Stimulated activated CD8-positive, alpha-beta memory T cell treated with anti-CD3 and anti-CD28 coated beads, Interleukin-12 subunit alpha, Interleukin-12 subunit beta, amount 100 ng/mL, for 24 hours (primary cell): ENCODE measurements around the gene MLC1.

ENCODE experiments used
- DNase-seq: peaks from one replicate; pipeline ENCODE4 v3.0.0-alpha.2; 2020; ENCODE audit errors: extremely low read depth

Gene MLC1

GRCh38 chr22:50035976-50036724 lies 49.1 kb downstream of the MLC1 start:
- DNase-seq: no peak

DNA sequence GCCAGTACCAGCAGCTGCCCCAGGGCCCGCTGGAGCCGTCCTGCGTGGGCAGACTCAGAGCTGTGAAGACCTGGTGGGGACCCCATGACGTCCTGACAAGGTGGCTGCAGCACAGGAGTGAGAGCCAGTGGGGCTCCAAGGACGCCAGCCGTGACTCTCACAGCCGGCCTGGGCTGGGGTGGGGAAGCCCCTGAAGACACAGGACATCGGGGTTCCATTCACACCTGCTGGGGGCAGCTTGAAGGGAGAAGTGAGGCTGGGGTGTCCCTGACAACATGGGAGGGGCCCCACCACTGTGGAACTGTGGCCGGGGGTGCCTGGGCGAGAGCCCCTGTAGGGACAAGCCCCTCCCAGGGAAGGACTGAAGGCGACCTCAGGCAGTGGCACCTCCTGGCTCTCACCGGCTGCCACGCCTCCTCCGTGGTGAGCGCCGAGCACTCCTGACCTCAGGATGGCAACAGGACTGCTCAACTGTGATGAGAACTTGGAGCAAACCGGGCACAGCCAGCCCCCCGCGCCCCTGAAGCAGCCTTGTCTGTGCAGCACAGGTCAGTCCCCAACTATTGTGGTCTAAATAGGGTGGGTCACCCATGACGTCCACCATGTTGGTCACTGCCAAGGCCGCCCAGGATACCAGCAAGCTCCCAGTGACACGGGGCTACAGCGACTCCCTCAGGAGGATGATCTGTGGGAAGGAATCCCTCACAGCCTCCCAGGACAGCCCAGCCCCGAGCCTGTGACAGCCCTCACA lies 49.9 kb downstream of the MLC1 start:
- DNase-seq: no peak

DNA sequence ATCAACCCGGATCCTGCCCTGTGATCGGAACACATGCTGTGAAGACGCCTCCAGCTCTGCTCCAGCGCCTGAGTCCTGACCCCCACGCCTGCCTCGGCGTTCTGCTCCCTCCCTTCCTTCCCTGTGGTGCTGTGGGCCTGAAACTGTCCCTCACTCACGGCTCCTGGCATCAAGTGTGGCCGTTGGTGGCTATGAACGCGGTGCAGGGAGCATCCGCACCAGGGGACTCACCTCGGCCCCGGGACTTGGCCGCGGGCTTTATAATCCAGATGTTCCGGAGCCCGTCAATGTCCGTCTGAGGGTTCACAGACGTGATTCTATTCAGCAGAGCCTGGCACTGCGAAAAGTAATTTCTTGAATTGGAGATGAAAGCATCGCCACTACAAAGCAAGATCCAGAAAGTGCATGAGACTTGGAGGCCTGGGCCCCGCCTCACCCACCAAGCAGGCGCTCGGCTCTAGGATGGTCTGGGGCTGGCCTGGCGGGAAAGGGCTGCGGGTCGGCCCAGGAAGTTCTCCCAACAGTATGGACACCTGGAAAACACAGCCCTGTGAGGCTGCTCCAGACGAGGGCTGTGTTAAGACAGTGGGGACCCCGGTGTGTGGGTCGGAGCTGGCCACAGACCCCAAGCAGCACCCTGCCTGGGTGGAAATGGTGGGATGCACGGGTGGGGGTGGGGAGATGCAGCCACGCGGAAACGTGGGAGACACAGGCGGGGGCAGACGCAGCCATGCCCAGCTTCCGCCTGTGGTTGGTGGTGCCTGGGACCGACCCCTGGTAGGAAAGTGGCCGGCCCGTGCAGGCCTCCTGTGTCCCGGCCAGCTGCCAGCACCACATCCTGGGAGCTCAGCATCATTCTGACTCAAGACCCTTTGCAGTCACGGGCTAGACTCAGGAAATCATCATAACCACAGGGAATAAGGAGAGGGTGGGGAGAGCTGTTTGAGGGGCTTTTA lies 50.8 kb downstream of the MLC1 start:
- no peak for DNase-seq

DNA sequence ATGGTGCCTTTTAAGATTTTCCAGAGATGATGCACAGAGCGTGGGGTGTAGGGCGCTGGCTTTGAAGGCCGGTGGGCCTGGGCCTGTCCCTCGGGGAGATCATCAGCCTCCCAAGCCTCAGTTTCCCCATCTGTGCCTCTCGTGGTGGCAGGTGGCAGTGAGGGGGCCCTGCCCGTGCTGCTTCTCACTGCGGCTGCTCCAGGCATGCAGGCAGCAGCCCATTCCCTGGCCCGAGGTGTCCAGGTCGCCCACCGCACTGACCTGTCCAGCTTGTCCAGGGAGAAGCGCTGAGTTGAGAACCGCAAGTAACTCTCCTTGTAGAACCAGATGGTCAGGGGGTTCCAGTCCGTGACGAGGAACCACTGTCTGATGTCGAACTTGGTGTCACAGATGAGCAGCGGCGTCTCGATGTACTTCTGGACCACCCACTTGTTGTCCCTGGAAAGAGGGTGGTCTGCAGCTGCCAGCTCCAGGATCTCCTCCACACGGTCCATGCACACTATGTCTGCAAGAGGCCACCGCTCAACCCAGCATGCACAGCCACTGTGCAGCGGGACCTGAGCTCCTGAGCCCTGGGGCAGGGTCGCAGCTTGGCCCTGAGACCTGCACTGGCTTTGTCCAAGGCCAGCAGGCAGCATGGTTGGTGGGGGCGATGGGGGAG lies 52.2 kb downstream of the MLC1 start:
- DNase-seq: no peak

DNA sequence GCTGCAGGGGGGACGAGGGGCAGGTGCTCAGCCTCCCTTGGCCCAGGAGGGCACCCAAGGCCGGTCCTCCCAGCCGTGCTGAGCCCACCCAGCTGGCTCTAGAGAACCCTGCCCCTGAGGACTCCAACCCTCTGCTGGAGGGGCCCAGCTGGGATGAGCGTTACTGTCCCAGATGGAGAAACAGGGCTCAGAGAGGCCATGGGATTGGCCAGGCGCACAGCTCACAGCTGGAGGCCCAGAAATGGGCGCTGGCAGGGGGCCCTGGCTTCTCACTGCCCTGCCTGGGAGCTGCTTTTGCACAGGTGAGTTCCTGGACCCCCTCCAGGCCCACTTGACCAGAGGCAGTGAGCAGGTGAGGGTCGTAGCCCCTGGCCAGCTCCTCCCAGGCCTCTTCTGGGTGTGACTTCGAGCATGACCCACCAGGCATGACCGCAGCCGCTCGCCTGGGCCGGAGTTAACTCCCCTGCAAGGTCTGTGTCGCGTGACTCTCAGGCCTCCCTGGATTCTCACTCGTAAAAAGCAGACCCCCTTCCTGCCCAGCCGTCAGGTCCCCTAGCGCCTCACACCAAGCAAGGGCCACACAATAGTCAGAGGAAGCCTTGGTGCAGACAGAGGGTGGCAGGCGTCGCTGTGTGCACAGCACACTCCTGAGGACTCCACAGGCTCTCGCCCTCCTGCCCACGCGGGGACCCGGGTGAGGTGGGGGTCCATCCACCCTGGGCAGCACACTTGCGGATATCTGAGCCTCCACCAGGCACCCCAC lies 52.9 kb downstream of the MLC1 start:
- no peak for DNase-seq

DNA sequence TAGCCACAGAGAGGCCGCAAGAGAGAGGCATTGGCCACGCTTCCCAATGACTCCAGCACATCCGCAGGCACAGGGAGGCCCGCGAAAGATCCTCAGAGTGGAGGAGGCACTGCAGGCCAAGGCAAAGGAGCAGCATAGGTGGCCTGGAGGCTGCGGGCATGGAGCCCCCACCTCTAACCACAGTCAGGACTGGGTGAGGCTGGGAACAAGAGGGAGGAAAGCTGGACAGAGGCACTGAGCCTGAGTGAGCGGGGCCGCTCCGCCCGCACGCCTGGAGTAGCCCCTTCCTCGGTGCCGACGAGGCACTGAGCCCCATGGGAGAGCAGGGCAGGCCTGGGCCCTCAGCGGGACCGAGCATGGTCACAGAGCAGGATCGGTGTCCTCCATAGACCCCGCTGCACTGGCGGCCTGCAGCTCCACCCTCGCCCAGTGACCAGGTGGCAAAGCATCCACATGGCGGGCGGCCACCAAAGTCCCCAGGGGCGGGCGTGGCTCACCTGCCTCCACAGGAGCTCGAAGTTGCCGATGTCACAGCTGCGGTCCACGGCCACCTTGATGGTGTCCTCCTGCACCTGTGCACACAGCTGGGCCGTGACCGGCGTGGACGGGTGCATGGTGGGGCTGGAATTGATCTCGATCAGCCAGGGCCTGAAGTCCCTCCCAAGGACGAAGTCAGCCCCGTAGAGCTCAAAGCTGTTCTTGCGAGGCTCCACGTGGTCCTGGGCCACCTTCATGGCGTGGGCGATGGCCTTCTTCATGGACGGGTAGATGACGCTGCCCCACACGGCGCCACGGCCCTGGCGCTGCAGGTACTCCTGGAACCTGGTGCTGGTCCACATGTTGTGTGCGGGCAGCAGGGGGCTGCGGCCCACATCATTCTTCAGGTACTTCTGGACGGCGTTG lies 53.8 kb downstream of the MLC1 start:
- DNase-seq: no peak

GRCh38 chr22:50030297-50031188 lies 54.7 kb downstream of the MLC1 start:
- DNase-seq: peak; percentile 58

DNA sequence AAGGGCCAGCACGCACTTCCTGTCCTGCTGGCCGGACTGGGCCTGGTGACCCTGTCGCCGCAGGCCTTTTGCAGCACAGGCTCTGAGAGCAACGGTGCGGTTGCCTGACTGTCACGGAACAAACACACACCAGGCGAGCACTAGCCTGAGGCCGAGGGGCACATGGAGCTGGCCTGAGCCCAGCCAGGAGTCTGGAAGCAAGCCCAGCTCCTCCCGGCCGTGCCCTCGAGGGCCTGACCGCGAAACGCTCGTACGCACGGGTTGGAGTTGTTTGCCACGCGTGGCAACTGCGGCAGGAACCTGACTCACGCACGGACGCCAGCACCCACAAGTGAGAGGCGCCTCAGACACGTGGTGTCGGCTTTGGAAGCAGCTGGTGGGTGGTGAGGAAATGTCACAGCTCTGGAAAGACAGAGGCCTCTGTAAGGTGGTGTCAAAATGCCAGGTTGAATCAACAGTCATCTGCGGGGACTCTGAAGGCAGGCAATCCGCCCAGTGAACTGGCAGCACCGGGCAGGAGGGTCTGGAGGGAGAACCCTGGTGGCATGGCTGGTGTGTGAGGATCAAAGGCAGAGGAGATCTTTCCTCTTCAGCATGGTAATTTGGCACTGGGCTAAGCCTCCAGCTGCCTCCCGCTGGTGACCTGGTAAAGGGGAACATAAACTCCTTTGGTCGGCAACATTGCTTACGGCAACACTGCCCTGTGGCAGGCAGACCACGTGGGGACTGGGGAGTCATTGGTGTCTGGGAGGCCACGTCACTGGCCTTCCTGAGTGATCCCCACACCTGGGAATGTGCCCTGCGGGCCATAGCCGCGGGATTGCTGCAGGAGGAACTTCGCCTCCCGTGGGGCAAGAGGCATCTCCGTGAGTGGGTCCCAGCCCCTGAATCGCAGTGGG lies 57.3 kb downstream of the MLC1 start:
- no peak for DNase-seq

DNA sequence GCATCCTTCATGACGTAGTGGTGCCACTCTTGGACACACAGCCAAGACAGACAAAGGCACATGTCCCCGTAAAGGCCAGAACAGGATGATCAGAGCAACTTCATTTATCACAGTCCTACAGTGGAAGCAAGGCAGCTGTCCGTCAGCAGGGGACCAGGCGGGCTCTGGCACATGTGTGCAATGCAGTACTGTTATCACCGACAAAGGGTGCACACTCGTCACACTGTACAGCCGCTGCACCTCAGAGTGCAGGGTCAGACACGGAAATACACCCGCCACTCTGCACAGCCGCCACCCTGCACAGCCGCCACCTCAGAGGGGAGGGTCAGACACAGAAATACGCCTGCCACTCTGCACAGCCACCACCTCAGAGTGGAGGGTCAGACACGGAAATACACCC lies 59.2 kb downstream of the MLC1 start:
- DNase-seq: no peak

DNA sequence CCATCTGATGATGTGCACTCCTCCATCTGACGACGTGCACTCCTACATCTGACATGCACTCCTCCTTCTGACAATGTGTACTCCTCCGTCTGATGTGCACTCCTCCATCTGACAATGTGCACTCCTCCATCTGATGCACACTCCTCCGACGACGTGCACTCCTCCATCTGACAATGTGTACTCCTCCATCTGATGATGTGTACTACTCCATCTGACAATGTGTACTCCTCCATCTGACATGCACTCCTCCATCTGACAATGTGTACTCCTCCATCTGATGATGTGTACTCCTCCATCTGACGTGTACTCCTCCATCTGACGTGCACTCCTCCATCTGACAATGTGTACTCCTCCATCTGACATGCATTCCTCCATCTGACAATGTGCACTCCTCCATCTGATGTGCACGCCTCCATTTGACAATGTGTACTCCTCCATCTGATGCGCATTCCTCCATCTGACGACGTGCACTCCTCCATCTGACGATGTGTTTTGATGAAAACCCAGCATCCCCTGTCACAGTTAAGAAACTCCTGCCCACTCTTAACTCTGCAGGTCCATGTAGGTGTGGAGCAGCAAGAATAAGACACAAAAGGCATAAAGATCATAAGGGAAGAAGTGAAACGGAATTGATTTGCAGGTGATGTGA lies 62.9 kb downstream of the MLC1 start:
- DNase-seq: no peak

DNA sequence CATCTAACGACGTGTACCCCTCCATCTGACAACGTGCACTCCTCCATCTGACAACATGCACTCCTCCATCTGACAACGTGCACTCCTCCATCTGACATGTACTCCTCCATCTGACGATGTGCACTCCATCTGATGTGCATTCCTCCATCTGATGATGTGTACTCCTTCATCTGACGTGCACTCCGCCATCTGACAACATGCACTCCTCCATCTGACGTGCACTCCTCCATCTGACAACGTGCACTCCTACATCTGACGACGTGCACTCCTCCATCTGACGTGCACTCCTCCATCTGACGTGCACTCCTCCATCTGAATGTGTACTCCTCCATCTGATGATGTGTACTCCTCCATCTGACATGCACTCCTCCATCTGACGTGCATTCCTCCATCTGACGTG lies 64.6 kb downstream of the MLC1 start:
- DNase-seq: no peak

- no peak for DNase-seq
Observed at GRCh38 chr22:50019316-50019715, 65.9 kb downstream of the MLC1 start.

DNA sequence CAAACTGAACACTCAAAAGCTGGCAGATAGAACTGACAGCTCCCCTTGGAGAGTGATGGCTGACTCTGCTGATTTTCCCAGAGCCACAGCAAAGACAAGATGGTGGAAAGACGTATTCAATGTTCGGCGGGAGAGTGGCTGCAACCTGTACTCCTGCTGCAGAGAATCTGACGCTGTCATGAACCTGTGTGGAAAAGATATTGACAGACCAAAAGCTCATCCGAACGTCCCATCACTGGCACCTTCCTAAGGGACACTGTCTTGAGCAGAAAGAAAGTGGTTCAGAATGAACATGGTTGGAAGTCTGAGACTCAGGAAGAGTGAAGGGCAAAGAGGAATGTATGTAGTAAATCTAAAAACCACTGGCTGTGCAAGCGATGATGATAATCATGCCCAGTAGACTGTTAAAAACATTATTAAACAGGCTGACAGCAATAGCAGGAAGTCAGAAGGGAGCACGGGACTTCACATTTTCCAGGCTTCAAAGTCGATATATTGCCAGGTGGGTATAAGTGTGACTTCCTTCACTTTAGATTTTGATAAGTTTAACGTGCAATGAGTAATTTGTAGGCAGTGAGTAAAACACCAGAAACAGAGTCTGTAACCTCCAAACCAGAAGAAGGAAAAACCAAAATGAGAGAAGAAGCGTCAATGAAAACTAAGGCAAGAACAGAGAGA lies 66.5 kb downstream of the MLC1 start:
- no peak for DNase-seq

GRCh38 chr22:50017701-50018224 lies 67.5 kb downstream of the MLC1 start:
- DNase-seq: no peak

DNA sequence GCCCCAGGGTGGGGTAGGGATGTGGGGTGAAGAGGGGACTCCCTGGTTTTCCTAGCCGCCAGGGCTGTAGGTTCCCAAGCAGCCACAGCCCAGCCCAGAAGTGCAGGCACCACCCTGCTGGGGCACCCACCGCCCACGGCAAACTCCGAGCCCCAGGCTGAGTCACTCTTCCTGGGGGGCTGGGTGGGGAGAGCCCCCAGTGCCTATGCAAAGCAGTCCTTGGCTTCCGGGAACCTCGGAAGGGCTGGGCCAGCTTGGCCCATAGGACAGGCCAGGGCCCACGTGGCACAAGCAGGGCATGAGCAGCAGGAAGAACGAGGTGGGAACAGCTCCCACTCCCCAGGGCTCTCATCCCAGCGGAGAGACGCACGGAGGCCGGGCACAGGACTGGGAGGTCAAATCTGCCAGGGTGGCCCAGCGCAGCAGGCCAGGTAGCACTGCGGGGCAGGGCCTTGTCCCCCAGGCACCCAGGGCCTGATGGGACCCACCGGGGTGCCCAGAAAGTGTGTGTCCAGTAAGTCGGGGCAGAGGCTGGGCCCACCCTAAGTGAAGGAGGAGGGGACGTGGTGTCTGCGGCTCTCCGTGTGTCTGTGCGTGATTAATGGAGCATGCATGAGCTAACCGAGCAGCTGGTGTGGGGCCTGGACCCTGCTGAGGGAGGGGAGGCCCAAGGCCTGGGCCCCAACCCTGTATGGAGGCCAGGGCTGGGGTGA lies 68.1 kb downstream of the MLC1 start:
- peak; percentile 60 for DNase-seq
